NCI-H446 treated with DMSO at 0.1 percent for 48 hours (cell line): ENCODE results near the gene SERP2.

Experiments used
- DNase-seq: peaks from one replicate; lab custom pipeline; 2025; lab: John Stamatoyannopoulos, UW

SERP2 gene

GRCh38 chr13:44355621-44356020, 18.0 kb upstream of the SERP2 start:
- no peak for DNase-seq

GRCh38 chr13:44359983-44360375, 13.6 kb upstream of the SERP2 start:
- no peak for DNase-seq

GRCh38 chr13:44362394-44363040, 11.1 kb upstream of the SERP2 start:
- DNase-seq: no peak

- no peak for DNase-seq
Observed at GRCh38 chr13:44363631-44364344, 9.8 kb upstream of the SERP2 start.

- no peak for DNase-seq
Observed at GRCh38 chr13:44364345-44365000, 9.2 kb upstream of the SERP2 start.

- no peak for DNase-seq
Observed at GRCh38 chr13:44365008-44365407, 8.6 kb upstream of the SERP2 start.

- DNase-seq: no peak
Observed at GRCh38 chr13:44365899-44366298, 7.7 kb upstream of the SERP2 start.

GRCh38 chr13:44368062-44368591, 5.5 kb upstream of the SERP2 start:
- no peak for DNase-seq

GRCh38 chr13:44368599-44369368, 4.8 kb upstream of the SERP2 start:
- DNase-seq: no peak

GRCh38 chr13:44371421-44371820, 2.2 kb upstream of the SERP2 start:
- DNase-seq: no peak

GRCh38 chr13:44373247-44373600, 400 bp upstream of the SERP2 start:
- DNase-seq: no peak

GRCh38 chr13:44374348-44374712, 706 bp downstream of the SERP2 start:
- no peak for DNase-seq

- DNase-seq: no peak
Observed at GRCh38 chr13:44378277-44378676, 4.7 kb downstream of the SERP2 start.

- DNase-seq: no peak
Observed at GRCh38 chr13:44379885-44380284, 6.3 kb downstream of the SERP2 start.

GRCh38 chr13:44380404-44381165, 7.0 kb downstream of the SERP2 start:
- no peak for DNase-seq

GRCh38 chr13:44382635-44383145, 9.1 kb downstream of the SERP2 start:
- DNase-seq: no peak

GRCh38 chr13:44383945-44384344, 10.3 kb downstream of the SERP2 start:
- no peak for DNase-seq

GRCh38 chr13:44384778-44385177, 11.2 kb downstream of the SERP2 start:
- DNase-seq: no peak

GRCh38 chr13:44385401-44385800, 11.8 kb downstream of the SERP2 start:
- no peak for DNase-seq

- DNase-seq: no peak
Observed at GRCh38 chr13:44385847-44386246, 12.2 kb downstream of the SERP2 start.

- no peak for DNase-seq
Observed at GRCh38 chr13:44386913-44387556, 13.4 kb downstream of the SERP2 start.
